HCT116 (cell line): ENCODE results near the gene APP. TPM values are rescaled to one million over a fixed set of nuclear protein-coding genes. Genes with fewer than 3 reads are reported as not detected.

ENCODE experiments used
- ATAC-seq: fragments of 200-7000 bp; cut with Tn5 transposase; 2 replicates; pipeline ENCODE4 v1.9.1; 2020; ENCODE audit warnings: mild to moderate bottlenecking, moderate library complexity
- BruUV-seq: library from RNA; stranded (reverse); fragments of 400-500 nt; replicated peaks from 2 replicates; lab custom pipeline; 2021; lab: Mats Ljungman, UMichigan
- CTCF ChIA-PET: fragments of 300-600 bp; sonication (Branson Sonifier 250); formaldehyde crosslinking; loops from one replicate; lab custom pipeline; 2021; ENCODE audit warnings: antibody characterized with exemption; lab: Charles Lee
- POLR2A ChIA-PET: fragments of 300-600, 350-600 bp; sonication (Branson Sonifier 250); formaldehyde crosslinking; loops from one replicate; lab custom pipeline; 2021; ENCODE audit warnings: antibody characterized with exemption; lab: Charles Lee
- RAD21 ChIA-PET, 2 experiments: fragments of 300-600 bp; sonication (Branson Sonifier 250); formaldehyde crosslinking; loops; one replicate each; lab custom pipeline; 2023; ENCODE audit warnings: low total read pairs in 2 of 2; ENCODE audit not compliant: uncharacterized antibody in 2 of 2, unreplicated experiment in 2 of 2, low non-redundant PET in 1 of 2; lab: Charles Lee
- DNase-seq: peaks from one replicate; pipeline ENCODE4 v3.0.0-alpha.2; 2010; ENCODE audit warnings: low read depth, low spot score
- H2AFZ ChIP-seq: fragments of 200-600 bp; shearing (Covaris generic), sonication (generic); 2 replicates; pipeline ENCODE4 v1.6.1; 2017; ENCODE audit warnings: low read depth, mixed run types, mixed read lengths, antibody characterized with exemption, low read length; ENCODE audit not compliant: poor library complexity, severe bottlenecking
- H3K27ac ChIP-seq: 2 replicates; pipeline ENCODE4 v1.5.1; 2012; ENCODE audit warnings: low read depth, low read length
- H3K27me3 ChIP-seq: fragments of 200-600 bp; sonication (generic); 2 replicates; pipeline ENCODE4 v1.6.1; 2016; ENCODE audit warnings: mixed run types, low read length, mixed read lengths; ENCODE audit not compliant: insufficient read depth
- H3K36me3 ChIP-seq, 2 experiments: fragments of 200-500 bp in 1 of 2; fragments of 200-600 bp in 1 of 2; sonication (Bioruptor generic) in 1 of 2; sonication (generic) in 1 of 2; 2 replicates each; pipeline versions ENCODE4 v1.5.1 to v1.6.1; 2014 to 2016; ENCODE audit warnings: low read length in 2 of 2, inconsistent platforms in 1 of 2, mixed read lengths in 1 of 2, mixed run types in 1 of 2; ENCODE audit not compliant: insufficient read depth in 2 of 2, control insufficient read depth in 1 of 2
- H3K4me1 ChIP-seq, 2 experiments: fragments of 200-600 bp in 1 of 2; sonication (generic) in 1 of 2; 2 replicates each; pipeline versions ENCODE4 v1.5.1 to v1.6.1; 2012 to 2017; ENCODE audit warnings: low read length in 2 of 2, inconsistent platforms in 1 of 2, mild to moderate bottlenecking in 1 of 2, mixed read lengths in 1 of 2, mixed run types in 1 of 2, moderate library complexity in 1 of 2; ENCODE audit not compliant: insufficient read depth in 2 of 2, control insufficient read depth in 1 of 2
- H3K4me2 ChIP-seq: fragments of 200-600 bp; sonication (generic); 2 replicates; pipeline ENCODE4 v1.6.1; 2017; ENCODE audit warnings: mixed run types, low read length, mixed read lengths
- H3K4me3 ChIP-seq, 2 experiments: fragments of 200-600 bp in 1 of 2; sonication (generic) in 1 of 2; replicated peaks in 1 of 2; 2 replicates each; pipeline ENCODE4 v1.5.1; 2011 to 2016; ENCODE audit warnings: low read length in 2 of 2, control low read depth in 1 of 2, low read depth in 1 of 2, mild to moderate bottlenecking in 1 of 2, mixed read lengths in 1 of 2, mixed run types in 1 of 2
- H3K79me2 ChIP-seq: fragments of 200-600 bp; sonication (generic); 2 replicates; pipeline ENCODE4 v1.6.1; 2017; ENCODE audit warnings: mild to moderate bottlenecking, mixed run types, low read length, moderate library complexity, mixed read lengths; ENCODE audit not compliant: insufficient read depth
- H3K9ac ChIP-seq: fragments of 200-600 bp; sonication (generic); 2 replicates; pipeline ENCODE4 v1.6.1; 2016; ENCODE audit warnings: low read length, mixed read lengths
- H3K9me2 ChIP-seq: fragments of 200-600 bp; sonication (generic), shearing (Covaris generic); 2 replicates; pipeline ENCODE4 v1.6.1; 2017; ENCODE audit warnings: mixed run types, mild to moderate bottlenecking, moderate library complexity; ENCODE audit not compliant: insufficient read depth
- H3K9me3 ChIP-seq, 2 experiments: fragments of 200-500 bp in 1 of 2; fragments of 200-600 bp in 1 of 2; sonication (Bioruptor generic) in 1 of 2; sonication (generic) in 1 of 2; 2 replicates each; pipeline ENCODE4 v1.6.1; 2014 to 2017; ENCODE audit warnings: low read length in 2 of 2, mixed read lengths in 2 of 2, inconsistent platforms in 1 of 2, low read depth in 1 of 2, mild to moderate bottlenecking in 1 of 2, mixed run types in 1 of 2, moderate library complexity in 1 of 2; ENCODE audit not compliant: control insufficient read depth in 1 of 2, insufficient read depth in 1 of 2
- H4K20me1 ChIP-seq: fragments of 200-600 bp; sonication (generic), shearing (Covaris generic); 2 replicates; pipeline ENCODE4 v1.6.1; 2017; ENCODE audit warnings: mixed run types, mild to moderate bottlenecking, moderate library complexity; ENCODE audit not compliant: insufficient read depth
- CTCF ChIP-seq, 3 experiments: fragments of 200-600 bp in 1 of 3; sonication (generic) in 1 of 3; IDR thresholded peaks in 2 of 3; conservative IDR thresholded peaks in 1 of 3; 2 replicates each; pipeline ENCODE4 v1.5.1; 2012 to 2017; ENCODE audit warnings: low read depth in 2 of 3, low read length in 2 of 3, antibody characterized with exemption in 1 of 3, borderline replicate concordance in 1 of 3, control low read depth in 1 of 3, mild to moderate bottlenecking in 1 of 3, mixed read lengths in 1 of 3, mixed run types in 1 of 3, moderate library complexity in 1 of 3; ENCODE audit not compliant: insufficient read depth in 1 of 3
- REST ChIP-seq: IDR thresholded peaks from 2 replicates; pipeline ENCODE4 v1.6.1; 2012; ENCODE audit warnings: low read depth
- intact Hi-C: fragments of 100-400 bp; cut with micrococcal nuclease; formaldehyde crosslinking; loops from 2 replicates; pipeline ENCODE4 v1.10.0; 2022
- total RNA-seq: library from RNA; stranded (reverse); gene quantifications from one replicate; pipeline ENCODE4 v1.2.1, GENCODE V29; 2021; ENCODE audit not compliant: unreplicated experiment

The APP gene
- total RNA-seq, 1 experiment from 2014 or later, result 267 TPM

- Histone ChIP-seq H3K27ac (peak overlapping the region; percentile 91), H3K27me3 (no peaks in the 10 kb centered on the region), H3K4me2 (peak overlapping the region; percentile 98), H3K79me2 (peaks cover 64% of the 10 kb centered on the region), H3K9me2 (no peaks in the 10 kb centered on the region), H3K4me1 (peaks cover 27 to 38% of the 10 kb centered on the region in 2 experiments), H4K20me1 (no peaks in the 10 kb centered on the region; the same call in 1 of the 2 replicates), H2AFZ (no peak overlapping the region), H3K4me3 (peak overlapping the region; percentile 81 to 89), H3K9me3 (no peaks in the 10 kb centered on the region), H3K36me3 (no peaks in the 10 kb centered on the region), H3K9ac (peak overlapping the region; percentile 91)
- no TSS peak for BruUV-seq
- DNase-seq (peak; percentile 29), ATAC-seq (peak; percentile 51)
- TF ChIP-seq REST, result no peak
- TF ChIP-seq CTCF (IDR thresholded peaks at IDR 0.05 in 2 of 3, conservative IDR thresholded peaks at IDR 0.05 in 1 of 3; ENCODE audit: borderline replicate concordance in 1 of 3, insufficient read depth in 1 of 3, low read depth in 2 of 3, low read length in 2 of 3), result peak in 2 of 3 experiments; percentile 37 to 41; a peak in 4 of 6 replicates
- CTCF ChIA-PET, result interaction anchor here (1.4 kb wide), 2 partner anchors 9 to 19 kb away, joined by 3 to 5 read pairs; no protein-coding TSS in a partner anchor
- intact Hi-C loops, result loop anchor here (1.0 to 10.0 kb wide), 2 partner anchors 287 to 564 kb away; partner anchors contain the start of gene MRPL39
- POLR2A ChIA-PET, result interaction anchor here (0.6 to 1.8 kb wide), 6 partner anchors 9 to 379 kb away, joined by 3 to 5 read pairs (median 3); no protein-coding TSS in a partner anchor
- RAD21 ChIA-PET, result interaction anchor here in 1 of 2 experiments (1.1 kb wide), 1 partner anchor 272 kb away, joined by 3 read pairs; no protein-coding TSS in a partner anchor
Observed at GRCh38 chr21:26169061-26169610, 1.4 kb downstream of the APP start.
